Stimulated activated CD8-positive, alpha-beta memory T cell treated with anti-CD3 and anti-CD28 coated beads, Interleukin-15, amount 100 ng/mL, for 4 hours (primary cell): ENCODE results near the gene CNKSR2.

ENCODE experiments used
- DNase-seq, 2 donors: peaks; one replicate each; pipeline ENCODE4 v3.0.0-alpha.2; 2020; ENCODE audit warnings: low read depth in 2 of 2

CNKSR2 gene

GRCh38 chrX:21674430-21675186, 300.4 kb downstream of the CNKSR2 start:
- DNase-seq = no peak

GRCh38 chrX:21675931-21676330, 301.7 kb downstream of the CNKSR2 start:
- no peak for DNase-seq

GRCh38 chrX:21678048-21678612, 303.9 kb downstream of the CNKSR2 start:
- no peak for DNase-seq

GRCh38 chrX:21683941-21684340, 309.7 kb downstream of the CNKSR2 start:
- no peak for DNase-seq

GRCh38 chrX:21691512-21692018, 317.3 kb downstream of the CNKSR2 start:
- DNase-seq = no peak

GRCh38 chrX:21698272-21698671, 324.1 kb downstream of the CNKSR2 start:
- DNase-seq = no peak

- no peak for DNase-seq
These were observed 324.9 kb downstream of the CNKSR2 start for GRCh38 chrX:21699136-21699535.

GRCh38 chrX:21700275-21700674, 326.1 kb downstream of the CNKSR2 start:
- no peak for DNase-seq

- DNase-seq = no peak
These were observed 326.7 kb downstream of the CNKSR2 start for GRCh38 chrX:21700967-21701366.

GRCh38 chrX:21702725-21703124, 328.5 kb downstream of the CNKSR2 start:
- DNase-seq = no peak
